HG03469 (cell line): ENCODE results near the gene PTER.

Experiments
- ATAC-seq: cut with Tn5 transposase; IDR thresholded peaks from one replicate; pipeline ENCODE4 v1.9.1; 2021; ENCODE audit warnings: mild to moderate bottlenecking, moderate library complexity, moderate number of reproducible peaks; ENCODE audit not compliant: unreplicated experiment

PTER gene

GRCh38 chr10:16536155-16536554 lies 99.3 kb downstream of the PTER start:
- ATAC-seq = no peak

GRCh38 chr10:16544099-16544498 lies 107.3 kb downstream of the PTER start:
- no peak for ATAC-seq

GRCh38 chr10:16544591-16544990 lies 107.8 kb downstream of the PTER start:
- ATAC-seq = no peak

- peak; percentile 90 for ATAC-seq
Measured at GRCh38 chr10:16545116-16545736, 108.4 kb downstream of the PTER start.

- no peak for ATAC-seq
Measured at GRCh38 chr10:16547973-16548372, 111.2 kb downstream of the PTER start.

GRCh38 chr10:16559236-16559773 lies 122.5 kb downstream of the PTER start:
- no peak for ATAC-seq

GRCh38 chr10:16562891-16563290 lies 126.1 kb downstream of the PTER start:
- ATAC-seq = no peak
